WERI-Rb-1 (cell line): ENCODE results near the gene GADL1.

Experiments used
- DNase-seq: peaks from one replicate; pipeline ENCODE4 v3.0.0-alpha.2; 2020
- H3K27ac ChIP-seq: fragments of 250-450 bp; sonication (Bioruptor Pico); 2 replicates; pipeline ENCODE4 v1.5.1; 2020; ENCODE audit warnings: mild to moderate bottlenecking, moderate library complexity
- H3K27me3 ChIP-seq: fragments of 250-450 bp; sonication (Bioruptor Pico); 2 replicates; pipeline ENCODE4 v1.5.1; 2021; ENCODE audit warnings: mild to moderate bottlenecking, low read depth, moderate library complexity; ENCODE audit not compliant: insufficient read depth, severe bottlenecking
- H3K36me3 ChIP-seq: fragments of 250-450 bp; sonication (Bioruptor Pico); 2 replicates; pipeline ENCODE4 v1.5.1; 2020; ENCODE audit warnings: mild to moderate bottlenecking, moderate library complexity
- H3K4me3 ChIP-seq: 2 replicates; pipeline ENCODE4 v1.5.1; 2011; ENCODE audit warnings: low read depth, mild to moderate bottlenecking, control low read depth, low read length
- H3K9me3 ChIP-seq: fragments of 250-450 bp; sonication (Bioruptor Pico); 2 replicates; pipeline ENCODE4 v1.5.1; 2021; ENCODE audit warnings: mild to moderate bottlenecking, moderate library complexity; ENCODE audit not compliant: severe bottlenecking
- CTCF ChIP-seq: IDR thresholded peaks from 2 replicates; pipeline ENCODE4 v1.5.1; 2011; ENCODE audit warnings: low read depth, mild to moderate bottlenecking, control low read depth, inconsistent platforms, low read length

The GADL1 gene

GRCh38 chr3:30915782-30916181, 21.3 kb upstream of the GADL1 start:
- Histone ChIP-seq H3K36me3 (no peaks in the 10 kb centered on the region), H3K4me3 (no peak overlapping the region), H3K27me3 (no peaks in the 10 kb centered on the region), H3K9me3 (peaks cover 6% of the 10 kb centered on the region), H3K27ac (no peak overlapping the region)
- no peak for DNase-seq
- no peak for TF ChIP-seq CTCF

GRCh38 chr3:30914696-30915095, 20.2 kb upstream of the GADL1 start:
- Histone ChIP-seq H3K36me3 (no peaks in the 10 kb centered on the region), H3K27me3 (no peaks in the 10 kb centered on the region), H3K27ac (no peak overlapping the region), H3K4me3 (no peak overlapping the region), H3K9me3 (no peaks in the 10 kb centered on the region)
- TF ChIP-seq CTCF: no peak
- DNase-seq: no peak

- DNase-seq: no peak
- H3K27ac ChIP-seq: no peak overlapping the region
- H3K36me3 ChIP-seq: no peaks in the 10 kb centered on the region
- TF ChIP-seq CTCF: no peak
- no peaks in the 10 kb centered on the region for H3K27me3 ChIP-seq
- no peak overlapping the region for H3K4me3 ChIP-seq
- no peaks in the 10 kb centered on the region for H3K9me3 ChIP-seq
Measured at GRCh38 chr3:30913176-30913575, 18.7 kb upstream of the GADL1 start.

- no peaks in the 10 kb centered on the region for H3K36me3 ChIP-seq
- no peaks in the 10 kb centered on the region for H3K9me3 ChIP-seq
- DNase-seq: no peak
- H3K27ac ChIP-seq: no peak overlapping the region
- H3K27me3 ChIP-seq: no peaks in the 10 kb centered on the region
- TF ChIP-seq CTCF: no peak
- no peak overlapping the region for H3K4me3 ChIP-seq
Measured at GRCh38 chr3:30912301-30912700, 17.8 kb upstream of the GADL1 start.

GRCh38 chr3:30908456-30909037, 14.1 kb upstream of the GADL1 start:
- no peak for DNase-seq
- no peak for TF ChIP-seq CTCF
- no peaks in the 10 kb centered on the region for H3K36me3 ChIP-seq
- no peak overlapping the region for H3K27ac ChIP-seq
- no peaks in the 10 kb centered on the region for H3K9me3 ChIP-seq
- no peak overlapping the region for H3K4me3 ChIP-seq
- H3K27me3 ChIP-seq: no peaks in the 10 kb centered on the region

- Histone ChIP-seq H3K36me3 (no peaks in the 10 kb centered on the region), H3K27ac (no peak overlapping the region), H3K27me3 (no peaks in the 10 kb centered on the region), H3K9me3 (no peaks in the 10 kb centered on the region), H3K4me3 (no peak overlapping the region)
- no peak for DNase-seq
- TF ChIP-seq CTCF: no peak
Measured at GRCh38 chr3:30904996-30905395, 10.5 kb upstream of the GADL1 start.
